WTC11 (cell line): ENCODE results near the gene DCK. TPM values are rescaled to one million over a fixed set of nuclear protein-coding genes. Genes with fewer than 3 reads are reported as not detected.
A peak's percentile ranks its signal among the peaks of the same experiment; 100 is the strongest.

Experiments
- ATAC-seq: fragments of 200-7000 bp; cut with Tn5 transposase; 2 replicates; pipeline ENCODE4 v1.10.0; 2021; ENCODE audit warnings: mild to moderate bottlenecking, moderate library complexity
- CTCF ChIA-PET: fragments of 300-600 bp; sonication (Branson Sonifier 250); formaldehyde crosslinking; loops from one replicate; lab custom pipeline; 2021; ENCODE audit warnings: antibody characterized with exemption; lab: Charles Lee
- POLR2A ChIA-PET: fragments of 350-600 bp; sonication (Branson Sonifier 250); formaldehyde crosslinking; loops from one replicate; lab custom pipeline; 2021; ENCODE audit warnings: antibody characterized with exemption; lab: Charles Lee
- DNase-seq: peaks from one replicate; pipeline ENCODE4 v3.0.0; 2021; ENCODE audit warnings: low spot score
- H3K27ac Mint-ChIP-seq: 2 replicates; pipeline ENCODE4 v1.8.0; 2021; ENCODE audit warnings: mixed read lengths
- H3K27me3 Mint-ChIP-seq: 2 replicates; pipeline ENCODE4 v1.8.0; 2021; ENCODE audit warnings: low read depth, mild to moderate bottlenecking, moderate library complexity, mixed read lengths
- H3K36me3 Mint-ChIP-seq: 2 replicates; pipeline ENCODE4 v1.8.0; 2021; ENCODE audit warnings: mixed read lengths
- H3K4me1 Mint-ChIP-seq: 2 replicates; pipeline ENCODE4 v1.8.0; 2022; ENCODE audit warnings: mixed read lengths
- H3K4me3 Mint-ChIP-seq: 2 replicates; pipeline ENCODE4 v1.8.0; 2021; ENCODE audit warnings: mild to moderate bottlenecking, moderate library complexity, mixed read lengths
- H3K9me3 Mint-ChIP-seq: 2 replicates; pipeline ENCODE4 v1.8.0; 2021; ENCODE audit warnings: mixed read lengths
- CREB1 ChIP-seq: sonication (generic); formaldehyde crosslinking; IDR thresholded peaks from 2 replicates; pipeline ENCODE4 v1.8.0; 2023; ENCODE audit warnings: mild to moderate bottlenecking, missing genetic modification reagents
- E2F1 ChIP-seq: sonication (generic); formaldehyde crosslinking; IDR thresholded peaks from 2 replicates; pipeline ENCODE4 v1.8.0; 2022; ENCODE audit warnings: mild to moderate bottlenecking, missing genetic modification reagents
- EMX1 ChIP-seq: fragments of 250-450 bp; sonication (Bioruptor Pico); IDR thresholded peaks from 2 replicates; pipeline ENCODE4 v1.8.0; 2021; ENCODE audit warnings: mild to moderate bottlenecking
- HMGXB4 ChIP-seq: sonication (generic); formaldehyde crosslinking; IDR thresholded peaks from 2 replicates; pipeline ENCODE4 v1.8.1; 2023; ENCODE audit warnings: mild to moderate bottlenecking, moderate library complexity, missing genetic modification reagents
- MYBL2 ChIP-seq: sonication (generic); formaldehyde crosslinking; IDR thresholded peaks from 2 replicates; pipeline ENCODE4 v1.8.1; 2023; ENCODE audit warnings: mild to moderate bottlenecking, moderate library complexity, missing genetic modification reagents
- NFE2L1 ChIP-seq: sonication (generic); formaldehyde crosslinking; IDR thresholded peaks from 2 replicates; pipeline ENCODE4 v1.8.1; 2023; ENCODE audit warnings: missing genetic modification reagents
- OVOL2 ChIP-seq: fragments of 250-450 bp; sonication (Bioruptor Pico); IDR thresholded peaks from 2 replicates; pipeline ENCODE4 v1.9.0; 2021; ENCODE audit warnings: mild to moderate bottlenecking, borderline replicate concordance
- PREB ChIP-seq: sonication (generic); formaldehyde crosslinking; IDR thresholded peaks from 2 replicates; pipeline ENCODE4 v1.8.1; 2022; ENCODE audit warnings: mild to moderate bottlenecking, missing genetic modification reagents, moderate library complexity, borderline replicate concordance
- PRRX2 ChIP-seq: fragments of 250-450 bp; sonication (Bioruptor Pico); IDR thresholded peaks from 2 replicates; pipeline ENCODE4 v1.8.0; 2021; ENCODE audit warnings: mild to moderate bottlenecking
- SMAD4 ChIP-seq: sonication (generic); formaldehyde crosslinking; IDR thresholded peaks from 2 replicates; pipeline ENCODE4 v1.8.0; 2022; ENCODE audit warnings: mild to moderate bottlenecking, missing genetic modification reagents
- ZBTB21 ChIP-seq: sonication (generic); formaldehyde crosslinking; IDR thresholded peaks from 2 replicates; pipeline ENCODE4 v1.8.1; 2023; ENCODE audit warnings: mild to moderate bottlenecking, missing genetic modification reagents, borderline replicate concordance
- ZBTB43 ChIP-seq: sonication (generic); formaldehyde crosslinking; IDR thresholded peaks from 2 replicates; pipeline ENCODE4 v1.8.1; 2023; ENCODE audit warnings: mild to moderate bottlenecking, missing genetic modification reagents
- ZNF281 ChIP-seq: sonication (generic); formaldehyde crosslinking; IDR thresholded peaks from 2 replicates; pipeline ENCODE4 v1.8.0; 2023; ENCODE audit warnings: mild to moderate bottlenecking, missing genetic modification reagents
- ZNF396 ChIP-seq: fragments of 250-450 bp; sonication (Bioruptor Pico); IDR thresholded peaks from 2 replicates; pipeline ENCODE4 v1.8.0; 2021; ENCODE audit warnings: mild to moderate bottlenecking, moderate library complexity, borderline replicate concordance
- ZNF423 ChIP-seq: fragments of 250-450 bp; sonication (Bioruptor Pico); IDR thresholded peaks from 2 replicates; pipeline ENCODE4 v2.1.2; 2022; ENCODE audit warnings: mild to moderate bottlenecking, moderate library complexity
- ZNF512 ChIP-seq: sonication (generic); formaldehyde crosslinking; IDR thresholded peaks from 2 replicates; pipeline ENCODE4 v1.8.1; 2022; ENCODE audit warnings: missing genetic modification reagents, borderline replicate concordance
- total RNA-seq: library from RNA; stranded (reverse); gene quantifications from 3 replicates; pipeline ENCODE4 v1.2.3, GENCODE V29; 2021

Gene DCK
- total RNA-seq, 1 experiment from 2014 or later: 15.0 TPM

GRCh38 chr4:70992391-70992881 lies 1.0 kb upstream of the DCK start (continued):
- TF ChIP-seq E2F1 (CRISPR knock-in tag): no peak
- TF ChIP-seq CREB1 (CRISPR knock-in tag): no peak

- CTCF ChIA-PET: interaction anchor here (0.9 to 2.8 kb wide), 4 partner anchors 10 to 307 kb away, joined by 3 to 28 read pairs (median 6); partner anchors contain the start of gene MOB1B
Measured at GRCh38 chr4:70994069-70994366, 569 bp downstream of the DCK start.

More at GRCh38 chr4:70994069-70994366, 569 bp downstream of the DCK start:
- TF ChIP-seq ZNF423: no peak
- no peak for TF ChIP-seq EMX1
- no peak for TF ChIP-seq PRRX2 (CRISPR knock-in tag)
- TF ChIP-seq ZNF396 (CRISPR knock-in tag): no peak
- TF ChIP-seq NFE2L1: no peak
- TF ChIP-seq OVOL2: no peak
- TF ChIP-seq ZBTB43 (CRISPR knock-in tag): no peak
- TF ChIP-seq ZNF281: 0 out of 2 replicates have a peak, but pooled peaks have one; percentile 3
- 0 out of 2 replicates have a peak, but pooled peaks have one; percentile 4 for TF ChIP-seq ZNF512 (CRISPR knock-in tag)
- no peak for TF ChIP-seq MYBL2 (CRISPR knock-in tag)
- no peak for TF ChIP-seq HMGXB4
- no peak for TF ChIP-seq PREB
- TF ChIP-seq ZBTB21: no peak
- no peak for TF ChIP-seq SMAD4 (CRISPR knock-in tag)
- H3K27me3 Mint-ChIP-seq: no peaks in the 10 kb centered on the region
- peak overlapping the region; percentile 88 for H3K4me3 Mint-ChIP-seq
- DNase-seq: no peak
- H3K36me3 Mint-ChIP-seq: peaks cover 16% of the 10 kb centered on the region
- ATAC-seq: no peak
- peaks cover 5% of the 10 kb centered on the region for H3K9me3 Mint-ChIP-seq
- peaks cover 54% of the 10 kb centered on the region for H3K4me1 Mint-ChIP-seq
- peak overlapping the region; percentile 79 for H3K27ac Mint-ChIP-seq
- POLR2A ChIA-PET: interaction anchor here (0.8 to 1.6 kb wide), 8 partner anchors 10 to 290 kb away, joined by 3 to 14 read pairs (median 6); partner anchors contain the start of genes GRSF1 and MOB1B
